ENCODE results near the gene KDM2A.
"Not testable (repeated sequence)": the region's sequence is repeated elsewhere in the genome, so short reads cannot be mapped to it uniquely, and the experiment has no call there.

KDM2A gene

DNA sequence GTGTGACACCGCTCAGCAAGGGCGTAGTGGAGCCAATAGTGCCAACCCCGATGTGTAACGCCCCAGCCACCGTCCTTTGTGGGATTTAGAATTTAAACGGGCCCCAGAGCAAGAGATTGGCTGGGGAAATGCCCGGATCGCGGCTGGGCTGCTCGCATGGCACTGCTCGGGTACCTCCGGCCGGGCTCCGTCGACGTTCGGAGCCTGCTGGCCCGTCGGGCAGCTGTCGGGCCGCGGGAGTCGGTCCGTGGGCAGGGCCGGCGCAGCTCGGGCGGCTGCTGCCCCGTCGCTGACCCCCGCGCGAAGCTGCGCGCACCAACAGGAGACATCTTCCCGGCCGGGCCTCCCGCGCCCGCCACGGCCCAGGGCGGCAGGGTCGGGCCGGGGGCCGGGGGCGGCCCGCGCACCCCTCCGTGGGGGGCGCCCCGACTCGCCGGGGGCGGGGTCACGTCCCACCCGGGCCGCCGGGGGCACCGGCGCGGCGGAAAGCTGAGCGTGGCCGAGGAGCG is 1.3 kb upstream of the KDM2A start:
- DNase-seq (ENCODE audit: low read depth in 2 of 2) = no peak

DNA sequence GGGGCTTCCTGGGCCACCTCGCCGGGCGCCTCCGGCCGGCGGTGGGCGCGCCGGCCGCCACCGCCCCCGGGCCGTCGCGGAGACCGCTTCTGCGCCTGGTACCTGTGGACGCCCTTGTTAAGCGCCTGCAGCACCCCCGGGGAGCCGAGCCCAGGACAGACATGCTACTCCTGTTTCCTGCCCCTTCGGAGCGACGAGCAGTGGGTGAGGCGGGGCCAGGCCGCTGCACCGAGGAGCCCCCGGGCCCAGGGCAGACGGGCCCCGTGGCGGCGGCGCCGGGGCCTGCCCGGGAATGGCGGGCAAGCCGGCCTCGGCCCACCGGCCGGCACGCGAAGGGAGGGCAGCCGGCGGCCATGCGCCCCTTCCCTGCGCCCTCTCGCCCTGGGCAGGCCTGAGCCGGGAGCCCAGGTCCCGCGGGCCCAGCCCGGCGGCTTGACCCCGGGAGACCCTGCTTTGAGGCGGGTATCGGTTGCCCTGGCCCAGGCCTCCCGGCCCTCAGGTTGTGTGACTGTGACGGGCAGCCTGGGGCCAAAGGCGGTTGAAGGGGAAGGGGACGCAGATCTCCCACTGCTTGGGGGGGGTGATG is 789 bp upstream of the KDM2A start:
- no peak for DNase-seq (ENCODE audit: low read depth in 2 of 2)

GRCh38 chr11:67119585-67120391 is 725 bp downstream of the KDM2A start:
- DNase-seq (ENCODE audit: low read depth in 2 of 2) = no peak

DNA sequence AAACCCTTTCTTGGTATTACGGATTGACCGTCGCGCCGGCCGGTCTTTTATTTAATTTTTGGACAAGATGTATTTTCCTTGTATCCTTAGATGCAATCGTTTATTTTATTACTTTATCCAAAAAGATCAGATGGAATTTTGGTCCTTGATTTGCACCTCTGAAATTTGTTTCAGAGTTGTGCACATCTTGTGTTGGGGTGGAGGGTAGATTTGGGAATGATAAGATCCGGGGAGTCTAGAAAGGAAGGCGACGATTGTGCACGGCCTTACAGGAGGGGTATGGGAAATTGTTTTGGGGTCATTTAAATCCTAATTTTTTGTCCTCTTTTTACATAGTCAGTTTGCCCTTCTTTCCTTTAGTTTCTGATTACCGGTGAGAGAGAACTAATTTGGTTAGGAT is 1.4 kb downstream of the KDM2A start:
- DNase-seq (ENCODE audit: low read depth in 2 of 2) = no peak

- no peak for DNase-seq (ENCODE audit: low read depth in 2 of 2)
These were observed 2.0 kb downstream of the KDM2A start for GRCh38 chr11:67120881-67121710.

GRCh38 chr11:67123801-67124200 is 4.7 kb downstream of the KDM2A start:
- not testable (repeated sequence) for DNase-seq (ENCODE audit: low read depth in 2 of 2)

- not testable (repeated sequence) for DNase-seq (ENCODE audit: low read depth in 2 of 2)
These were observed 7.2 kb downstream of the KDM2A start for GRCh38 chr11:67126243-67126642.

GRCh38 chr11:67126986-67127385 is 7.9 kb downstream of the KDM2A start:
- DNase-seq (ENCODE audit: low read depth in 2 of 2) = no peak

DNA sequence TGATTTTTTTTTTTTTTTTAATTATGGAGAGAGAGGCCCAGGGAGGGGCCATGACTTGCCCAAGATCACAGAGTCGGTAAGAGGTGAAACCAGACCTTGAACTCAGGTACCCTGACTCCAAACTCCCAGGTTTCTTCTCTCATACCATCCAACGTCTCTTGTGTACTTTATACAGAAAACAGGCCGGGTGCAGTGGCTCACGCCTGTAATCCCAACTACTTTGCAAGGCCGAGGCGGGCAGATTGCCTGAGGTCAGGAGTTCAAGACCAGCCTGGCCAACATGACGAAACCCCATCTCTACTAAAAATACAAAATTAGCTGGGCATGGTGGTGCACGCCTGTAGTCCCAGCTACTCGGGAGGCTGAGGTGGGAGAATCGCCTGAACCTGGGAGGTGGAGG is 11.8 kb downstream of the KDM2A start:
- DNase-seq (ENCODE audit: low read depth in 2 of 2) = not testable (repeated sequence)

- no peak for DNase-seq (ENCODE audit: low read depth in 2 of 2)
These were observed 17.1 kb downstream of the KDM2A start for GRCh38 chr11:67136156-67136555.

- no peak for DNase-seq (ENCODE audit: low read depth in 2 of 2)
These were observed 19.9 kb downstream of the KDM2A start for GRCh38 chr11:67138922-67139321.

- DNase-seq (ENCODE audit: low read depth in 2 of 2) = no peak
These were observed 27.6 kb downstream of the KDM2A start for GRCh38 chr11:67146516-67147226.

GRCh38 chr11:67153971-67154370 is 34.9 kb downstream of the KDM2A start:
- no peak for DNase-seq (ENCODE audit: low read depth in 2 of 2)

DNA sequence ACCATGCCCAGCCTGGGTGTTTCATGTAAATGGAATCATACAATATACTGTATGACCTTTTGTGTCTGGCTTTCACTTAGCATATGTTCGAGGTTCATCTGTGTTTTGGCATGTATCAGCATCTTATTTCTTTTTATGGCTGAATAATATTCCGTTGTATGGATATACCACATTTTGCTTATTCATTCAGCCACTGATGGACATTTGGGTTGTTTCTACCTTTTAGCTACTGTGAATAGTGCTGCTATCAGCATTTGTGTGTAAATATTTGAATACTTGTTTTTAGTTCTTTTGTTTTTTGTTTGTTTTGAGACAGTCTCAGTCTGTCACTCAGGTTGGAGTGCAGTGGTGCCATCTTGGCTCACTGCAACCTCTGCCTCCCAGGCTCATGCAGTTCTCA is 35.7 kb downstream of the KDM2A start:
- DNase-seq (ENCODE audit: low read depth in 2 of 2) = no peak

- DNase-seq (ENCODE audit: low read depth in 2 of 2) = no peak
These were observed 38.6 kb downstream of the KDM2A start for GRCh38 chr11:67157691-67158090.

- DNase-seq (ENCODE audit: low read depth in 2 of 2) = no peak
These were observed 39.2 kb downstream of the KDM2A start for GRCh38 chr11:67158221-67158620.

DNA sequence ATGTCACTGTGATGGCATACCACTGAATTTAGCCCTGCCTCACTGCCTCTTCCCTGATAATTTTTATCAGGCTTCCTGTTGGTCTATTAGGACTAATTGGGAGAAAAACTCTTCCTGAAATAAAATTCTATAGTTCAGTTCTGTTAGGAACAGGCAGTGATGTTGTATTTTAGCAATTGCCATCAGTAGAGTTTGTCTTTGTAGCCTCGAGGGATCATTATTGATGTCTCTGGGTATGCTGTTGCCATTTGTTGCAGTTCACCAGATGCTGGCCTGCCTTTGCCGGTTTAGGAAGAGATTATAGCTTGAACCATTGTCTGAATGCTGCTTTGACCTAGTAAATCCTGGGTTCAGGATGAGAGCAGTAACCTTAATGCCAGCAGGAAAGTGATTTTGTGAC is 41.0 kb downstream of the KDM2A start:
- no peak for DNase-seq (ENCODE audit: low read depth in 2 of 2)

- no peak for DNase-seq (ENCODE audit: low read depth in 2 of 2)
These were observed 42.1 kb downstream of the KDM2A start for GRCh38 chr11:67160872-67161783.

GRCh38 chr11:67163006-67163405 is 43.9 kb downstream of the KDM2A start:
- no peak for DNase-seq (ENCODE audit: low read depth in 2 of 2)

DNA sequence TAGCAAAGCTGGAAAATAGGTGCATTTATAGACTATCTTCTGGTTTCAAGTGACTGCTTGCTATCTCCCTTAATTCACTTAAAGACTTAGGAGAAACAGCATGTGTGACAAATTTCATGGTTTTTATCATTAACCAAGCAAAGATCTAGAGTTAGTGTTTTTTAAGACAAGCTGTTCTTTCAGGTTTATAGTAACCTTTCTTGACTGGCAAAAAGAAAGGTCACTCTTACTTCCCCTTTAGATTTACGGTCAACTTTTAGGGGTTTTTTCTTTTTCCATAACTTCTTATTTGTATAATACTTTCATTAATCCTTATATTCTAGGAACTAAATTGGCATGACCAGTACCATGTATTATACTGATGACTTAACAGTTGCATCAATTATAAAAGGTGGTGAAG is 46.6 kb downstream of the KDM2A start:
- no peak for DNase-seq (ENCODE audit: low read depth in 2 of 2)

DNA sequence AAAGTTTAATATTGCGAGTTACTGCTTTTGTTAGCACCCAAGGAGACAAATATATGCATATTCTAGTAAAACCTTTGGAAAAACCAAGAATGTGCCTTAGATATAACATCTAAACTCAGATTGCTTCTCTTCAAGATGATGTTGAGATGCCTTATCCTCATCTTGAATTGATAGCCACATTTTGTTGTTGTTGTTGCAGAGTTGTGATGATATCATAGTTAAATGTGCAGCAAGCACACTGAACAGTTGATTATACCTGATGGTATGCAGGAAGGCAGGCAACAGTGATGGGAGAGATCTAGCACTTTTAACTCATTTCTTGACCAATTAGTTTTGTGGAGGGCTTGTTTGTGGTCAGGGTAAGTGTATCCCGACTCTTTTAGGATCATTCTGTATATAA is 48.0 kb downstream of the KDM2A start:
- DNase-seq (ENCODE audit: low read depth in 2 of 2) = no peak

Data from stimulated activated CD4-positive, alpha-beta T cell treated with anti-CD3 and anti-CD28 coated beads, Interleukin-1b, Interleukin-23, amount 100 ng/mL, for 1 hour (primary cell).